Ramos (cell line): ENCODE data around the gene HOXD11.

Experiments used
- in situ Hi-C: fragments of 300-500 bp; cut with MboI; formaldehyde crosslinking; loops from one replicate; pipeline ENCODE4 v1.14.3; 2022; ENCODE audit warnings: low sequenced_read_pairs; ENCODE audit not compliant: unreplicated experiment

The HOXD11 gene

GRCh38 chr2:176126929-176127773 lies 20.1 kb downstream of the HOXD11 start:
- in situ Hi-C loops = loop anchor here (10.0 to 25.0 kb wide), 4 partner anchors 418 to 1010 kb away; no protein-coding TSS in a partner anchor

DNA sequence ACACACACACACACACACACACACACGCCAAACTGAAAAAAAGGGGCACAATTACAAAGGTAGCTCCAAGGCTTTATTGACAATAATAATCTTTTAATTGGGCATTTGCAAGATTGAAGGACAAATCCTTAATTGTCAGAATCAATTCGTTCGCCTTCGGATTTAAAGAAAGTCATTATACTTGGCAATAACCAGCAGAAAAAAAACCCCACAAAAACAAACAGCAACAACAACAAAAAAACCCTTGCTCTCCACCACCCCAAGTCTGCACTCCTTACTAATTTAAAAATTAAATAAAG lies 20.6 kb downstream of the HOXD11 start:
- in situ Hi-C loops = loop anchor here (10.0 to 25.0 kb wide), 4 partner anchors 417 to 1010 kb away; no protein-coding TSS in a partner anchor

- in situ Hi-C loops = loop anchor here (10.0 to 25.0 kb wide), 4 partner anchors 416 to 1009 kb away; no protein-coding TSS in a partner anchor
Measured at GRCh38 chr2:176128172-176128981, 21.3 kb downstream of the HOXD11 start.

GRCh38 chr2:176128982-176129796 lies 22.1 kb downstream of the HOXD11 start, which contains the start of gene HOXD8:
Gene HOXD8 (plus strand): TSS chr2:176129705. CDS start chr2:176130367, 662 bp downstream.
- in situ Hi-C loops = loop anchor here (10.0 to 25.0 kb wide), 4 partner anchors 416 to 1008 kb away; no protein-coding TSS in a partner anchor

- in situ Hi-C loops = loop anchor here (10.0 to 25.0 kb wide), 4 partner anchors 415 to 1008 kb away; no protein-coding TSS in a partner anchor
Measured at GRCh38 chr2:176129813-176130146, 22.7 kb downstream of the HOXD11 start.

DNA sequence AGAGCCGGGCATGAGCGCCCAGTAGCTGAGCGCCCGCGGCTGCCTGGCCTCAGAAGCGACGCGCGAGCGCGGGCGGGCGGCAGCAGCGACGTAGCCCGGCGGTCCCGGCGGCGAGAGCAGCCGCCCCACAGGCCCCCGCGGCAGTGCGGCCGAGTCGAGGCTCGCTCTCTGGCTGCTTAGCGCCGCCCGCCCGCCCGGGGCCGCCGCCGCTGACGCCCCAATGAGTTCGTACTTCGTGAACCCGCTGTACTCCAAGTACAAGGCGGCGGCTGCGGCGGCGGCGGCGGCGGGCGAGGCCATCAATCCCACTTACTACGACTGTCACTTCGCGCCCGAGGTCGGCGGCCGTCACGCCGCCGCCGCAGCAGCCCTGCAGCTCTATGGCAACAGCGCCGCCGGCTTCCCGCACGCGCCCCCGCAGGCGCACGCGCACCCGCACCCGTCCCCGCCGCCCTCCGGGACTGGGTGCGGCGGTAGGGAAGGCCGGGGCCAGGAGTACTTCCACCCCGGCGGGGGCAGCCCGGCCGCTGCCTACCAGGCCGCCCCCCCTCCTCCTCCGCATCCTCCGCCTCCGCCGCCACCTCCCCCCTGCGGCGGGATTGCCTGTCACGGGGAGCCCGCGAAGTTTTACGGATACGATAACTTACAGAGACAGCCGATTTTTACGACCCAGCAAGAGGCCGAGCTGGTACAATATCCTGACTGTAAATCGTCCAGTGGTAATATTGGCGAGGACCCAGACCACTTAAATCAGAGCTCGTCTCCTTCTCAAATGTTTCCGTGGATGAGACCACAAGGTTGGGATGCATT lies 23.3 kb downstream of the HOXD11 start:
- in situ Hi-C loops = loop anchor here (25.0 kb wide), 2 partner anchors 682 to 1007 kb away; no protein-coding TSS in a partner anchor

GRCh38 chr2:176130957-176131847 lies 24.1 kb downstream of the HOXD11 start:
- in situ Hi-C loops = loop anchor here (25.0 kb wide), 2 partner anchors 681 to 1006 kb away; no protein-coding TSS in a partner anchor

DNA sequence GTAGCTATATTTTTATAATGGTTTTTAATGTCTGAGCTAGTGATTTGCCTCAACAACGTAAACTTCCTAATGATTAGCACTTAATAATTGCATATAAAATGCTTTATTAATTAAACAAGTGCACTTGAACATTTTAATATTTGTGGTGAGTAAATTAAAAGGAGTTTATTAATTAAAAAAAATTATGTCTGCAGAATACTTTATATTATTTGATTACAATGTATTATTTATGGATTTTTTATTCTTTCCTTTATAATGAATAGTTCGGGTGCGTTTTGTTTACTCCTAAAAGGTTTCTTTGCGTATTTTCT lies 24.7 kb downstream of the HOXD11 start:
- in situ Hi-C loops = loop anchor here (25.0 kb wide), 2 partner anchors 680 to 1005 kb away; no protein-coding TSS in a partner anchor

DNA sequence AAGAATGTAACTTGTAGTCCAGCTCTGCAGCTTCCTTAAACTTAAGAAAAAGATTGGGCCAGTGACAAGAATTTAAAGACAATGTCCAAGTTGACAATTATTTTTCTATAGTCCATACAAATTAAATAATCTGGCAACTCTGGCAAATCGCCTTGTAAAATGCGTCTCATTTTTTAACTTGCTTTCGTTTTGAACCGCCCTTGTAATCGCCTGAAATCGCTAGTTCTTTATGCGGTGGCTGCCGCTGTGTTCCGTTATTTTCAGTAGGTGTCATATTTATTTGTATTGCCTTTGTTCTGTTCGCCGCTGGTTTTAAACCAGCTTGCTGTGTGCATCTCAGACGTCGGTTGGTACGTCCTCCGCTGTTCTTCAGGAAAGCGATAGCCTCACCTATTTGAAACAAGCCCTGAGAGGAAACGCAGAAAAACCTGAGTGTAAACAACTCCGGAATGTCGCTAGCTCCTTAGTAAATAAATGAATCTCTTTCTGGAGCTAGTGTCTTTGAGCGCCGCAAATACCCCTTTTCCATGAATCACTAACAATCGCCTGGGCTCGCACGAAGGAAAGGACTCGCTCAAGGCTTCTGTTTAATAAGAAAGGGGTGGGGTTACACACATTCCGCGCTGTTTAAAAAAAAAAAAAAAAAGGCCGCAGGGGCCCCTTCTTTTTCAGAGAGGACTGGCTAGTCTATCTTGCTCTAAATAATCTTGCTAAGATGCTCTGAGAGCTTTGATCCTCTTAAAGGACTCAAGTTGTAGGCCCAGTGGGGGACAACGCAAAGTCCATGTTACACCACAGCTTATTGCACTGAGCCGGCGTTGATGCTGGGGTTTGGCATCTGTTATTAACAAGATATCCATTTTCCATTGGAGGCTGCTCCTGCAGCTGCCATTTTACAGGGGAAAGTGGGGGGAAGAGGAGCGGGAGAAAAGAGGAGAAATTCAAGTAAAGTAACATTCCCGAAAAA lies 25.4 kb downstream of the HOXD11 start:
- in situ Hi-C loops = loop anchor here (25.0 kb wide), 2 partner anchors 680 to 1005 kb away; no protein-coding TSS in a partner anchor

- in situ Hi-C loops = loop anchor here (25.0 kb wide), 2 partner anchors 679 to 1004 kb away; no protein-coding TSS in a partner anchor
Measured at GRCh38 chr2:176133389-176133788, 26.3 kb downstream of the HOXD11 start.

DNA sequence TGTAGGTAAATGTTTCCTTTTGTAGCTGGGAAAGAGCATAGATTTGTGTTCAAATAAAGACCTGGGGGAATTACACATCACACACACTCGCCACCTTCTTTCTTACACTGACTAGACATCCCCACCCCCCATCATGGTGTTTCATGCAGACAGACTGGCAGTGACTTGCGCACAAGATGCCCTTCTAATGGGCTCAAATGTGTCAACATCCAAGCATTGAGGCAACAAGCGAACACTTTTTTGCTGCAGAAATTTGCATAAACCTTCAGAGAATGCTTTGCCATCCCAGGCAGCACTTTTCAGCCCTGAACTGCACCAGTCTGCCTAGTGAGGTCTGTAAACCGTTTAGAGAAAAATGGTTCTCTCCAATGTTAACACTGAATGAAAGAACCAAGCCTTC lies 27.0 kb downstream of the HOXD11 start:
- in situ Hi-C loops = loop anchor here (25.0 kb wide), 2 partner anchors 678 to 1003 kb away; no protein-coding TSS in a partner anchor

DNA sequence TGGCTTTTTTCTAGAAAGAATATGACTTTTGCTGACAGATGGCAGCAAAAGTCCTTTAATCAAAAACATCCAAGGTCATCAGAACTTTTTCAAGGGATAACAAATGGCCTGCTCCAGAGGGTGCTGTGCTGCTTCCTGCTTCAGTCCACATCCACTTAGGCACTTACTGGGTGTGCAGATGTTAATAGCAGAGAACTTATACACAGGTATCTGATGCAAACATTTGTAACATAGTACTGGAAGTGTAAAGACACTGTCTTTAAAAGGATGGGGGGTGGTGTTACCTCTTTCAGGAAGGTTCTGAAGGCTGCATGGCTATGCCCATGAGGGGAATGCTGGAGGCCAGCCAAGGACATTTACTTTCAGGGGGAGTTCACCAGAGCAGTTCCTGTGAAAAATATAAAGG lies 28.0 kb downstream of the HOXD11 start:
- in situ Hi-C loops = loop anchor here (25.0 kb wide), 2 partner anchors 677 to 1002 kb away; no protein-coding TSS in a partner anchor

DNA sequence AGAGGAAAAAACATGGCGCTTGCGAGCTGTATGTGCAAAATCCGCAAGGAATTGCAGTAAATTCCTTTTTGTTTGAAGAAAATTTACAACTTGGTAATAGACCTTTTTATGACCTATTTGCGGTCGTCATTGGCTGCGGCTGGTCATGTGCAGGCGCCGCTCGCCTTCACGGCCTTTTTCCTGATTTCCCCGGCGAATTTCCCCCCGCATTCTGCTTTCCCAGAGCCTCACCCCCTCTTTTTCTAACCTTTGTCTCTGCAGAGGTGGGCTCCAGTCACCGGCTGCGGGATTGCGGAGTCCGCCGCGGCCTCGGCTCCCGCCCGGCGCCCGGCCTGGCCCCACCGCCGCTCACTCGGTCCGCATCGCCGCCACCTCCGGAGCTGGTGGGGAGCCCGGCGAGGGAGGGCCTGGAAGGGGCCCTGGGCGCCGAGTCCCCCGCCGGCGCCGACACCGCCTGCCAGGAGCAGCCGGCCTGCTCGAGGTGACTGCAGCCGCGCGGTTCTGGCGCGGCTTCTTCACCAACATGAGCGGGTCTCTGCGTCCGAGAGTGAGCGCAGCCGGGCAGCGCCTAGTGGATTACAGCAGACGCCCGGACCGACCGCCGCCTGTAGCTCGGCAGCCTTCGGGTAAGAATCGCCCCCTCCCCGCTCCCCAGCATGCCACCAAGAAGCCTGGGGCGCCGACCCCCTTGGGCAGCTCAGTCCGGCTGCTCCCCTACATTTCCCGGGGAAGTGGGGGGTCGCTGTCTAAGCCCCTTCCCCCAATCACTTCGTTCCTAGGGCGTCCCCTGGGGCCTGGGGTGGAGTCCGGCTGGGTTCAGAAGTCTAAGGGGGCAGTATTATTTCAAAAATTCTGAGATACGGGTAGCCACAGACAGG lies 29.5 kb downstream of the HOXD11 start:
- in situ Hi-C loops = loop anchor here (25.0 kb wide), 2 partner anchors 676 to 1001 kb away; no protein-coding TSS in a partner anchor

DNA sequence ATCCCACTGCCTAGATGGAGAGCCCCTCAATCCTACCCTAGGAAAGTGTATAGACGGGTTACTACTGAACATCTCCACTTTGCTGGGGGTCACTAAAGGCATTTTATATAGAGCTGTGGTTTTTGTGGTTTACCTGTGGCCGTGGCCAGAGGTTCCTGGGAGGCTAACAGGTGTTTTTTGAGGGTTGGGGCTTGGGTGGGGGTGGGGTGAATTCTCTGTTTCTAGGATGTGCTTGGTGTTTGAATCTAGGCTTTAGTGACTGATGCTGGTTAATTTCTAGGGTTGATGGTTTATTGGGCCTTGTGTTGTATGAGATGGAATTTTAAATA lies 30.1 kb downstream of the HOXD11 start:
- in situ Hi-C loops = loop anchor here (25.0 kb wide), 2 partner anchors 675 to 1000 kb away; no protein-coding TSS in a partner anchor

DNA sequence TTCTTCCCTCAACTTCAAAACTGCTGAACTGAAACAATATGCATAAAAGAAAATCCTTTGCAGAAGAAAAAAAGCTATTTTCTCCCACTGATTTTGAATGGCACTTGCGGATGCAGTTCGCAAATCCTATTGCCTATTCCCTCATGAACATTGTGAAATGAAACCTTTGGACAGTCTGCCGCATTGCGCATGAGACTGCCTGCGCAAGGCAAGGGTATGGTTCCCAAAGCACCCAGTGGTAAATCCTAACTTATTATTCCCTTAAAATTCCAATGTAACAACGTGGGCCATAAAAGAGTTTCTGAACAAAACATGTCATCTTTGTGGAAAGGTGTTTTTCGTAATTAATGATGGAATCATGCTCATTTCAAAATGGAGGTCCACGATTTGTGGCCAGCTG lies 30.8 kb downstream of the HOXD11 start:
- in situ Hi-C loops = loop anchor here (25.0 kb wide), 2 partner anchors 674 to 999 kb away; no protein-coding TSS in a partner anchor

DNA sequence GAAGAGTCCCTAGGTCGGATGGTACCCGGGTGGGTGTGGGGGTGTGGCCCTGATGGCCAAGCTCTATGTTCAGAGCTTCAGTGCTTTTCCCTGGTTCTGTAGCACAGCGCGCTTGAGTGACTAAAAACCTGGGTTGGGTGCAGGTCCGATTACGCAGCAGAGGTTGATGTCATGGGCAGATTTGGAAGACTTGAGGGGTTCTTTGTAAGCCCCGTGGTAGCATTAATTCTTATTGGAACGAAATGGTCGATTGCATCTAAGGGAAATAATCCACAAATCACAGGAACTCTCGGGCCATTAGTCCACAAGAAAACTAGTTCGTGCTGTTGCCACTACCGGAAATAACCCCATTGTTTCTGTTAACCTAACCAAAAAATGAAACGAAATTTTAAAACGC lies 31.4 kb downstream of the HOXD11 start:
- in situ Hi-C loops = loop anchor here (25.0 kb wide), 2 partner anchors 674 to 999 kb away; no protein-coding TSS in a partner anchor
